HG02970 (cell line): ENCODE results near the gene RBM48.
"Not testable (repeated sequence)": the region's sequence is repeated elsewhere in the genome, so short reads cannot be mapped to it uniquely, and the experiment has no call there.

Source experiments
- ATAC-seq: cut with Tn5 transposase; IDR thresholded peaks from one replicate; pipeline ENCODE4 v1.9.1; 2021; ENCODE audit warnings: mild to moderate bottlenecking, moderate library complexity, moderate number of reproducible peaks; ENCODE audit not compliant: unreplicated experiment, low FRiP score

Gene RBM48

DNA sequence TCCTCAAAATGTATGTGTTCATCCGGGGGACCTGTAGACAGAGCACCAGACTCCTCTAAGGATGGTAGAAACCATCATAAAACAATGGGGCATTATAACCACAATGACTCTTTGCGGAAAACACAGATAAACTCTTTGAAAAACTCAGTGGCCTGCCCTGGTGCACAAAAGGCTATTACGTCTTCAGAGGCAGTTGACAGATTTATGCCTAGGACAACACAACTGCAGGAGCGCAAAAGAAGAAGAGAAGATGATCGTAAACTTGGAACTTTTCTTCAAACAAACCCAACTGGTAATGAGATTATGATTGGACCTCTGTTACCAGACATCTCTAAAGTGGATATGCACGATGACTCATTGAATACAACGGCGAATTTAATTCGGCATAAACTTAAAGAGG lies 6.0 kb downstream of the RBM48 start:
- no peak for ATAC-seq

DNA sequence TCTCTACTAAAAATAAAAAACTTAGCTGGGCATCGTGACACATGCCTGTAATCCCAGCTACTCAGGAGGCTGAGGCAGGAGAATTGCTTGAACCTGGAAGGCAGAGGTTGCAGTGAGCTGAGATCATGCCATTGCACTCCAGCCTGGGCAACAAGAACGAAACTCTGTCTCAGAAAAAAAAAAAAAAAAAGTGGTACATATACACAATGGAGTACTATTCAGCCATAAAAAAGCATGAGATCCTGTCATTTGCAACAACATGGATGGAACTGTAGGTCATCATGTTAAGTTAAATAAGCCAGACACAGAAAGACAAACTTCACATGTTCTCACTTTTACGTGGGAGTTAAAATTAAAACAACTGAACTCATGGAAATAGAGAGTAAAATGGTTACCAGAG lies 14.9 kb downstream of the RBM48 start:
- ATAC-seq = not testable (repeated sequence)

DNA sequence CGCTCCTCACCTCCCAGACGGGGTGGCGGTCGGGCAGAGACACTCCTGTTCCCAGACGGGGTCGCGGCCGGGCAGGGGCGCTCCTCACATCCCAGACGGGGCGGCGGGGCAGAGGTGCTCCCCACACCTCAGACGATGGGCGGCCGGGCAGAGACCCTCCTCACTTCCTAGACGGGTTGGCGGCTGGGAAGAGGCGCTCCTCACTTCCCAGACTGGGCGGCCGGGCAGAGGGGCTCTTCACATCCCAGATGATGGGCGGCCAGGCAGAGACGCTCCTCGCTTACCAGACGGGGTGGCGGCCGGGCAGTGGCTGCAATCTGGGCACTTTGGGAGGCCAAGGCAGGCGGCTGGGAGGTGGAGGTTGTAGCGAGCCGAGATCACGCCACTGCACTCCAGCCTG lies 16.5 kb downstream of the RBM48 start:
- ATAC-seq = not testable (repeated sequence)

DNA sequence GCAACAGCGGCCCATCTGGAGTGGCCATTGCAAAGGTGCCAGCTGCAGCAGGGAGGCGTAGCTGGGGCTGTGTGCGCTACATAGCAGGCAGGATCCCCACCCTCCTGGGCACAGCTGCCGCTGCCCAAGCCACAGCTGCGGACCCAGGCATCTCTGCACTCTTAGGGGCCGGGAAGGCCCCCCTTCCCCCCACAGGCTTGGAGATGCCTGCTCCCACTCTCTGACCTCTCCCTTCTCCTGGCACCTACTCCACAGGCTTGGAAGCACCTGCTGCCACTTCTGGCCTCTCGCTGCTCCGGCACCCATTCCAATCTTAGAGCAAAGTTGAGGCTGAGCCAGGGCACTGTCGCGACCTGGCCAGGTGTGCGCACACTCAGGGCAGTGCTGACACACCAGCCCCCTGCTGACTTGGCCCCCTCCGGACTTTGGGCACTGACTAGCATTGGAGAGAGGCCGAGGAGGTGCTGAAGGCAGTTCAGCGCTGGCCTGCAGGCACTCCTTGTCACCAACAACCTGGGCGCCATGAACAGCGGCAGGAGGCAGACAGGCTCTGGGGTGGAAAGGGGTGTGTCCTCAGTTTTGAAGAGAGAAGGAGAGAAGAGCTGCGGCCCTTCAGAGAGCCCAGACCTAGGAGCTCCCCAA lies 18.4 kb downstream of the RBM48 start:
- ATAC-seq = no peak

DNA sequence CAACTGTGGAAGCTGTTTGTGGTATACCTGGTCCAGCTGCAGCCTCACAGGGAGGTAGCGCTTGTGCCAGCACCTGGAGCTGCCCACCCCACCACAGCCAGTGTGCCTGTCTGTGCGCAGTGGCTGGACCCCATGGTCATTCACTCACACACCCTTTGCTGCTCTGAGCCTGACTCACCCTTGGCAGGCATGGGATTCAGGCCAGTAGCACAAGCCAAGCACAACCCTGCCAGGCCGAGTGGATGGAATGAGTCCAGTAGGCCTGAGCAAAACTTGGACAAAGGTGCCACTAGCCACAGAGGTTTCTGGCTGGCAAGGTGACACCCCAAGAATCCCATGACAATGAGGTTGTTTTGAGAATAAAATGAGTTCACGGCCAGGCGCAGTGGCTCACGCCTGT lies 19.0 kb downstream of the RBM48 start:
- ATAC-seq = no peak

DNA sequence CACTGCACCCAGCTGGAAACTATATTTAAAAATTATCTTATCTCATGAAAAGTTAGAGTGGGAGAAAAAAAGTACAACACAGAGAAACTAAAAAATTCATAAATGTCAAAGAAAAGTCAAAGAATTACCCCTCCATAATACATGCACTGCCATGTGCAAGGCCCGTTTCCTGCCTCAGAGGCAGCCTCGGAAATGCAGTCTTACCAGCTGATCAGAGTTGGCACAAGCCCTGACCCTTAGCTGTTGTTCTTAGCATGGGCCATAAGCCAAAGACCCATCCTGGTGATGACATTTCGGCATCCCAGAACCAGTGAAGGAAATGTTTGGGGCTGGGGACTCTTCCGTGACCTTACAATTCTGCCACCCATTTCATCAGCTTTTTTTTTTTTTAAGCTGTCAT lies 21.6 kb downstream of the RBM48 start:
- no peak for ATAC-seq

DNA sequence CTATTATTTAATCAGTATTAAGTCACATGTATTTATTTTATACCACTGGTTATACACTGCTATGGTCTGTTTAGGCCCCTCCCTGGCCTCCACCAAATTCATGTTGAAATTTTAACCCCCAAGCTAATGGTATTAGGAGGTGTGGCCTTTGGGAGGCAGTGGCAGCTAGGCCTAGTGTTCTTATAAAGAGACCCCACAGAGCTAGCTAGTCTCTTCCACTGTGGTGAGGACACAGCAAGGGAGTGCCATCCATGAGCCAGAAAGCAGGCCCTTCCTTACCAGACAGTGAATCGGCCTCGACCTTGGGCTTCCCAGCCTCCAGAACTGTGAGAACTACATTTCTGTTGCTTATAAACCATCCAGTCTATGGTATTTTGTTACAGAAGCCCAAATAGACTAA lies 28.7 kb downstream of the RBM48 start:
- no peak for ATAC-seq

DNA sequence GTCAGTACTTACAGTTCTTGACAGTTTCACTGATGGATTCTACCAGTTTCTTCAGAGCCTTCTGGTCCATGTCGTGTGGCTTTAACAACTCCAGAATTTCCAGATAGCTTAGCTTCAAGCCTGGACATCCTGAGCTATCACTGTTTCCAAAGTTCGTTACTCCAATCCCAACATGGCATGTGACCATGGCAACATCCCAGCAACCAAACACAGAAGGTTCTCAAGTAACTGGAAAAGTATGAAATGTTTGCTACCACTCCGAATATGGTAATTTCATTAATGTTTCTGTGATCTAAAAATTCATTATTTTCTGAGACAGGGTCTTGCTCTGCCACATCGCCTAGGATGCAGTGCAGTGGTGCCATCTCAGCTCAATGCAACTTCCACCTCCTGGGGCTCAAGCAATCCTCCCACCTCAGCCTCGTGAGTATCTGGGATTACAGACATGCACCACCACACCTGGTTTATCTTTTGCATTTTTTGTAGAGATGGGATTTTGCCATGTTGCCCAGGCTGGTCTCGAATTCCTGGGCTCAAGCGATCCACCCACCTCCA lies 29.3 kb downstream of the RBM48 start:
- no peak for ATAC-seq

DNA sequence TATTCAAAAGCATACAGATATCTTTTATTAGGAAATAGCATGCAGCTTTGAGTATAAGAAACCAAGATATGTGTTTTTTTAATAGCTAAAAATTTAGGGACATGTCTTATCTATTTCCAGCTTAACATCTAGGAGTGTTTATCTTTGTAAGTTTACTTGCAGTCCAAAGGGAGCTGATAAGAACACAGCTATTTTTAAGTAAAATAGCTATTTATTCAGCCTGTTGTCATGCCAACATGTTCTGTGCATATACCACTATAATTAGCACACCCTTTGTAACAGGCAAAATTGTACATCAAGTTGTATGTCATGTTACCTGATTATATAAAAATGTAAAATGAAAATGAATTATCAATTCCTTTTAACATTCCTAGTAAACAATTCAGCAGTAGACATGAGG lies 32.0 kb downstream of the RBM48 start:
- ATAC-seq = no peak

DNA sequence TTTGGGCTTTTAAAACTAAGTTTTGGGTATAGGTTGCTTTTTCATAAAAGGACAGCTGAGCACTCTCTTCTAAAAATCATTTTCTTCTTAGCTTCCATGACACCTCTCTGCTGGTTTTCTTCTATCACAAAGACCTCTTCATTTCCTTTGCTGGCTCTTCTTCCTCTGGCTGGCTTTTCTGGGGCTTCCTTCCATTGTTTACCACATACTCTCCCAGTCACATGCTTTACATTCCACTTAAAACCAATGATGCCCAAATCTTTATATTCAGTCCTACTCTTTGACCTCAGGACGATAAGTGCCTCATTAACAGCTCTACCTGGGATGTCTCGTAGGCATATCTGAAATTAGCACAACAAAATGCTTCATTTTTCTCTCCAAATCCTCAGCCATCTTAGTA lies 34.8 kb downstream of the RBM48 start:
- no peak for ATAC-seq

DNA sequence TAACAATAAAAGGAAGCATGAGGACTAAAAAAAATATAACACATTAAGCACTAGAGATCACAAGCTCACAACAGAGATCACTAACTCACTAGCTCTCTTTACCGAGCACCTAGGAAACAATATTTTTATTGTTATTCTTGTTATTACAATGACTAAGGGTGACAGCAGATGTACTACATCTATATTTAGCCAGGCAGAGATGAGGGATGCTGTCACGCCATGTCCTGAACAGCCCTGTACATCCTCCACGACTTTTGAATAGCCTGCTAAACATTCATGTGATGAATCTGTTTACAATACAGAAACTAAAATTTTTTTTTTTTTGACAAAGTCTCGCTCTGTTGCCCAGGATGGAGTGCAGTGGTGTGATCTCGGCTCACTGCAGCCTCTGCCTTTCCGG lies 38.9 kb downstream of the RBM48 start:
- no peak for ATAC-seq

DNA sequence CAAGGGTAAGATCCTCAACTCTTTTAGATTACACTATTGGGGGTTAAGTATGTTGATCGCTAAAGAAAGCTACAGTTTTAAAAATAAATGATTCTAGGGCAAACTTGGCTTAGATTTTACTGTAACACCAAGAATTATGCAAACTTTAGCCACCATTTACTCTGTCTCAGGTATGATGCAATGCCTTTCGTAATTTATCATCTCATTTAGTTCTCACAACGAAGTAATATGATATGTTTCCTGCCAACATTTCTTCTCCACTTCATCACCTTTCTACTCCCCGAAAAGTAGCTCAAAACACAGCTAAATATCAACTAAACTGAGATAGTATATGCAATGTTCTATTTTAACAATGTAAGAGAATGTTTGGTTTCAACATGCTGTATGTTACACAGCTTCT lies 40.5 kb downstream of the RBM48 start:
- no peak for ATAC-seq

DNA sequence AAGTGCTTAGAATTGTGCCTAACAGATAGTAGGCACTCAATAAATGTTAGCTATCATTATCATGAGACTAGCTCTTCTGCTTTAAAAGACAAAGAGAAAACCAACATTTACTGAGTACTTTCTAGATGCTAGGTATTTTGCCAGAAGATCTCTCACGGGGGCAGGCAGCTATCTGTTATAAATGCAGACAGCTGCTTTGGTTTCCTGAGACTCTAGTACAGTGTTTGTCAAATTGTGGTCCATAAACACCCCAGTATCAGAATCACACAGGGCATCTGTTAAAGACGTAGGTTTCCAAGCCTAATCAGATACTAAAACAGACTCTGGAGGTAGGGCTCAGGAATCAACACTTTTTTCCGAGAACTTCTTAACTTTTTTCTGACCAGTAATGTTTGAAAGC lies 47.7 kb downstream of the RBM48 start:
- no peak for ATAC-seq

DNA sequence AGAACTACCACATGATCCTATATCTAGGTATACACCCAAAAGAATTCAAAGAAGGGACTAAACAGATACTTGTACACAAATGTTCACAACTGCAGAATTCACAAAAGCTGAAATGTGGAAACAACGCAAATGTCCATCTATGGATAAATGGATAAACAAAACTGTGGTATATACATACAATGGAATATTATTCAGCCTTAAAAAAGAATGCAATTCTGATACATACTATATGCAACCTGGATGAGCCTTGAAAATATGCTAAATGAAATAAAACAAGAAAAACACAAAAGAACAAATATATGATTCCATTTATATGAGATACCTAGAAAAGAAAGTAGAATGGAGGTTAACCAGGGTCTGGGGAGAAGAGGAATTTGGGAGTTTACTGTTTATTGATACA lies 54.4 kb downstream of the RBM48 start:
- no peak for ATAC-seq

DNA sequence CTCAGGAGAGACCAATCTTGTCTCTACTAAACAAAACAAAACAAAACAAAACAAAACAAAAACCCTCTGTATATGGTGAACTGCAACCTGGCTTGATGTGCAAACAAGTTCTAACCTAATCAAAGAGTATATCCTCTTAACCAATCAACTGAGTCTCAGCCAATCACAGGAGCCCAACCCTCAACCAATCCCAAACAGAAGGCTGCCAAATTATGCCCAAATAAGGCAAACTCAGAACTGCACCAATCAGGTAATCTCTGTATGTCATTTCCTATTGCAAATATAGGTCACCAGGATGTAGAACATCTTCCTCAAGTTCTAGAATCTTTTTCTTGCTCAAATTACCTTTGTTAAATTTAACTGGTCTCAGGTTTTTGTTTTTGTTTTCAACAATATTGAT lies 56.4 kb downstream of the RBM48 start:
- ATAC-seq = no peak

DNA sequence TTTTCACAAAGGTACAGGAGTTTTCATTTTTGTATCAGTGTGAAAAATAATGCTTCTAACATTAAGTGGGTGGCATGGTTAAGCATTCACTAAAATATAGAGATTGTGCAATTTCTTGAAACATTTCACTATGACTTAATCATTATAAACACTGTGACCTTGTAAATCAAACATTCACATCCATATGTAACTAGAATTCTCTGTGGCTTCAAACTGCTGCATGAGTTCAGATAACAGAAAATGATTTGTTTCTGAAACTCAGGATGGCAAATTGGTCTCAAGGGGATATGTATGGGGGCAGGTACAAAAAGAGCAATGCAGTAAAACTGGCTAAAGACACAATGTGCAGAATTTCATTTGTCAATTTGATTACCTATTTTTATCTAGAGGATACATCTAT lies 57.8 kb downstream of the RBM48 start:
- no peak for ATAC-seq

DNA sequence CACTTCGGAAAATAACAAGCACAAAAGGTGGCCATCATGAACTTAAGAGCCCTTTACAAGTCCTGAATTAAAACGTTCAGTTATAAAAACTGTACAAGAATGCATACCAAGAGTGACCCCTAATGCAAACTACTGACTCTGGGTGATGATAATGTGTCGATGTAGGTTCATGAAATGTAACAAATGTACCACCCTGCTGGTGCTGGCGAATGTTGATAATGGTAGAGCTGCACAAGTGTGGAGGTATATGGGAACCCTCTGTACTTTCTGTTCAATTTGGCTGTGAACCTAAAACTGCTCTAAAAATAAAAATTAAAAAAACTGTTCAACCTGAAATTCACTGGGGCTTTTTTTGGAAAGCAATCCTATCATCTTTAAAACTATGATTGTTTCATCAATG lies 58.2 kb downstream of the RBM48 start:
- ATAC-seq = no peak
